Uterus (tissue), 4 donors: Measurements from ENCODE around the gene LDB3. TPM values are rescaled to one million over a fixed set of nuclear protein-coding genes. Genes with fewer than 3 reads are reported as not detected.
"Not testable (repeated sequence)": the region's sequence is repeated elsewhere in the genome, so short reads cannot be mapped to it uniquely, and the experiment has no call there.

Experiments used
- DNase-seq, 2 donors: peaks; one replicate each; pipeline ENCODE4 v3.0.0-alpha.2; 2019 to 2020
- H3K27ac ChIP-seq, 2 donors: fragments of 200-600 bp; sonication (generic); 1 replicate in 1 of 2; 2 replicates in 1 of 2; pipeline ENCODE4 v1.5.1; 2016 to 2018
- H3K27me3 ChIP-seq, 2 donors: fragments of 200-600 bp; sonication (generic); one replicate each; pipeline ENCODE4 v1.5.1; 2018 to 2019; ENCODE audit warnings: control low read depth in 1 of 2
- H3K36me3 ChIP-seq, 2 donors: fragments of 200-600 bp; sonication (generic); one replicate each; pipeline ENCODE4 v1.5.1; 2019; ENCODE audit warnings: control low read depth in 1 of 2
- H3K4me1 ChIP-seq, 2 donors: fragments of 200-600 bp; sonication (generic); one replicate each; pipeline ENCODE4 v1.5.1; 2018 to 2019; ENCODE audit warnings: control low read depth in 1 of 2
- H3K4me3 ChIP-seq, 2 donors: fragments of 200-600 bp; sonication (generic); 1 replicate in 1 of 2; 2 replicates in 1 of 2; pipeline ENCODE4 v1.5.1; 2018 to 2019; ENCODE audit warnings: mild to moderate bottlenecking in 1 of 2
- H3K9me3 ChIP-seq, 2 donors: fragments of 200-600 bp; sonication (generic); one replicate each; pipeline ENCODE4 v1.5.1; 2019; ENCODE audit warnings: control low read depth in 1 of 2
- CTCF ChIP-seq, 4 experiments: fragments of 200-600 bp in 2 of 4; fragments of 450-650 bp in 2 of 4; sonication (generic) in 2 of 4; IDR thresholded peaks; one replicate each; pipeline ENCODE4 v1.5.1; 2016 to 2019; ENCODE audit warnings: antibody characterized with exemption in 4 of 4, mild to moderate bottlenecking in 2 of 4, moderate library complexity in 1 of 4
- POLR2A ChIP-seq, 2 donors: fragments of 450-650 bp; IDR thresholded peaks; one replicate each; pipeline ENCODE4 v1.6.1; 2016; ENCODE audit warnings: antibody characterized with exemption in 2 of 2, mild to moderate bottlenecking in 1 of 2, moderate library complexity in 1 of 2
- intact Hi-C: fragments of 100-400 bp; cut with DNase I; formaldehyde crosslinking; loops from one replicate; pipeline ENCODE4 v1.15.1; 2023; ENCODE audit warnings: low total_unique reads
- total RNA-seq, 4 donors: library from RNA; depleted of rRNA in 3 of 4; stranded (reverse); fragments of >200 nt in 3 of 4; gene quantifications; one replicate each; pipeline versions ENCODE4 v1.1.0 to v1.2.4, GENCODE V29; 2014 to 2023
- donor health status: DM: yes; HTN: yes; CAD: no.

The LDB3 gene
- total RNA-seq, 4 donors from 2014 or later: 0.97 to 33.4 (median 4.2) TPM

- peak overlapping the region; percentile 77 to 82 for H3K27ac ChIP-seq
- intact Hi-C loops: no loop called here
- peaks cover 0 to 5% of the 10 kb centered on the region in 2 donors for H3K4me1 ChIP-seq
- H3K27me3 ChIP-seq: no peaks in the 10 kb centered on the region
- no peak for TF ChIP-seq POLR2A (IDR thresholded peaks at IDR 0.05)
- no peak for TF ChIP-seq CTCF (IDR thresholded peaks at IDR 0.05)
- H3K9me3 ChIP-seq: no peaks in the 10 kb centered on the region
- no peak for DNase-seq
- H3K36me3 ChIP-seq: no peaks in the 10 kb centered on the region
- H3K4me3 ChIP-seq: no peak overlapping the region
Observed at GRCh38 chr10:86732771-86733170, 64.5 kb downstream of the LDB3 start.

- peaks cover 0 to 5% of the 10 kb centered on the region in 2 donors for H3K4me1 ChIP-seq
- TF ChIP-seq CTCF (IDR thresholded peaks at IDR 0.05): no peak
- peak in 1 of 2 donors; percentile 16 for TF ChIP-seq POLR2A (IDR thresholded peaks at IDR 0.05)
- intact Hi-C loops: no loop called here
Observed at GRCh38 chr10:86733260-86733671, 65.0 kb downstream of the LDB3 start.

GRCh38 chr10:86734207-86734988, 66.1 kb downstream of the LDB3 start:
- H3K27me3 ChIP-seq: no peaks in the 10 kb centered on the region
- intact Hi-C loops: no loop called here
- peaks cover 0 to 5% of the 10 kb centered on the region in 2 donors for H3K4me1 ChIP-seq
- H3K27ac ChIP-seq: peak overlapping the region; percentile 77 to 82
- no peak for TF ChIP-seq POLR2A (IDR thresholded peaks at IDR 0.05)
- no peak for TF ChIP-seq CTCF (IDR thresholded peaks at IDR 0.05)
- H3K4me3 ChIP-seq: no peak overlapping the region
- H3K9me3 ChIP-seq: no peaks in the 10 kb centered on the region
- DNase-seq: no peak
- H3K36me3 ChIP-seq: no peaks in the 10 kb centered on the region

More at GRCh38 chr10:86733260-86733671, 65.0 kb downstream of the LDB3 start:
- H3K27ac ChIP-seq: peak overlapping the region; percentile 77 to 82
- no peaks in the 10 kb centered on the region for H3K36me3 ChIP-seq
- H3K4me3 ChIP-seq: no peak overlapping the region
- H3K9me3 ChIP-seq: no peaks in the 10 kb centered on the region
- no peaks in the 10 kb centered on the region for H3K27me3 ChIP-seq
- DNase-seq: peak in 1 of 2 donors; percentile 54

- DNase-seq, intact Hi-C loops, H3K9me3 ChIP-seq: not testable (repeated sequence)
Observed at GRCh38 chr10:86735278-86735677, 67.0 kb downstream of the LDB3 start.

GRCh38 chr10:86742230-86742629, 73.9 kb downstream of the LDB3 start:
- Histone ChIP-seq H3K4me1 (no peaks in the 10 kb centered on the region), H3K9me3 (no peaks in the 10 kb centered on the region), H3K27ac (no peak overlapping the region), H3K27me3 (no peaks in the 10 kb centered on the region), H3K36me3 (no peaks in the 10 kb centered on the region), H3K4me3 (no peak overlapping the region)
- TF ChIP-seq POLR2A (IDR thresholded peaks at IDR 0.05) (no peak), CTCF (IDR thresholded peaks at IDR 0.05) (no peak)
- no peak for DNase-seq
- intact Hi-C loops: no loop called here

More at GRCh38 chr10:86735278-86735677, 67.0 kb downstream of the LDB3 start:
- H3K27ac ChIP-seq: peak overlapping the region; percentile 17 to 22
- not testable (repeated sequence) for H3K4me1 ChIP-seq, H3K27me3 ChIP-seq, H3K4me3 ChIP-seq, H3K36me3 ChIP-seq
